GM21367 (cell line): ENCODE results near the gene SALL3.

Experiments used
- ATAC-seq: cut with Tn5 transposase; IDR thresholded peaks from one replicate; pipeline ENCODE4 v1.9.1; 2021; ENCODE audit not compliant: unreplicated experiment

SALL3 gene

GRCh38 chr18:79005653-79006052 lies 26.0 kb downstream of the SALL3 start:
- ATAC-seq: no peak

GRCh38 chr18:79006106-79006795 lies 26.6 kb downstream of the SALL3 start:
- ATAC-seq: no peak

GRCh38 chr18:79007440-79007839 lies 27.8 kb downstream of the SALL3 start:
- no peak for ATAC-seq

DNA sequence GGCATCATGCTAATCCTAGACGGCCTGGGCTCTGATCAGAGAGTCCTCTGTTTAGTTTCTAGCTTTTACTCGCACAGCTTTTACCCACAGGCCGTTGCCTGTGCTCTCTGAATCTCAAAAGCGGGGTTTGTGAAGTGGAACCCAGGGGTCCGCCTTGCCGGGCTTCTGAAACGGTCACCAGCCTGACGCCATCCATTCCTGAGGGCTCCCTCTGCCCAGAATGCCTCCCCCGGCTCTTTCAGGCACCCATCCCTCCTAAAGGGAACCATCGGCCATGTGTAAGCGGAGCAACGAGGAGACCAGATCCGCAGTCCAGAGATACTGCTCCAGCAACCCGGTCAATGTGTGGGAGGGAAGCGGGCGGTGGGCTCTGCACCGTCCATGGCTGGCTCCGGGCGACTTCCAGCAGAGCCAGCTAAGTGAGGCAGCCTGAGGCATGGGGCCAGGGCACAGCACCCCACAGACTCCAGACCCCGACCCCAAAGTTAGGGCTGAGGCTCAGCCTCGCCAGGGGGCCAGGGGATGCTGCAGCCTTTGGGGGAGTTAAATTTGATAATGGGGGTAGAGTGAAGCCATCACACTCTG lies 28.8 kb downstream of the SALL3 start:
- ATAC-seq: no peak

DNA sequence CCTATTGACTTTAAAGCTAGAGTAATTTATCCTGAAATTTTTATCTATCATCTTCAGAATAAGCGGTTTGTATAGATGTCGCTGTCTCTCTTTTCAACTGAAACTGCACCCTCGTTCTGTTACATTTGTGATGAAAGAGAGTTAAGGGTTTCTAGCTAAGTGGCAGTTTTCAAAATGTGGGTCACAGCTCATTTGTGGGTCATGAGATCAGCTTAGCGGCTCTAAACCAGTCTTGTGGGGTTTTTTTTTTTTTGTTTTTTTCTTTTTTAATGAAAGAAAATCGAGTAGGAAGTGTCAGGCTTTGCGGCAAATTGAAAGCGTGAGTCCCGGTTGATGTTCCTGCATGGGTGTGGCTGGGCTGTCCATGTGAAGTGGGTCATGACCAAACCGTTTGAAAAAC lies 31.2 kb downstream of the SALL3 start:
- no peak for ATAC-seq

GRCh38 chr18:79011300-79011870 lies 31.8 kb downstream of the SALL3 start:
- no peak for ATAC-seq

GRCh38 chr18:79013869-79014268 lies 34.3 kb downstream of the SALL3 start:
- no peak for ATAC-seq

DNA sequence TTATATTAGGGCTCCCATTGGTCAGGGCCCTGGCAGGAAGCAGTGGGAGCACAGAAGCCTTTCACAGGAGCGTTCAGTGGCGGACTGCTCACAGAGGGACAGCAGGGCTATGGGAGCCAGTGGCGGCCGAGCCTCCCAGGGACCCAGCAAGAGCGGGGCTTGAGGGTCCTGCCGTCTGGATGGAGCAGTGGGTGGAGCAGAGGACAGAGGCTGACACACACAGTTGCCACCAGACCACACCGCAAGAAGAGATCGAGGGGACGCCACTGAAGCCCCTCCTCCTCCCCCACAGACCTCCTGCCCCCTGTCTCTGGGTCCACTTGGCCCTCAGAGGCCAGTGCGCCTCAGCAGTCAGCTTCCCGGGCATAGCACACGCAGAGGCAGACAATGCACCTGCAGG lies 39.3 kb downstream of the SALL3 start:
- ATAC-seq: no peak

GRCh38 chr18:79019881-79020280 lies 40.3 kb downstream of the SALL3 start:
- no peak for ATAC-seq

- ATAC-seq: no peak
These were observed 43.0 kb downstream of the SALL3 start for GRCh38 chr18:79022603-79023002.

- no peak for ATAC-seq
These were observed 46.9 kb downstream of the SALL3 start for GRCh38 chr18:79026491-79026890.

GRCh38 chr18:79030680-79031079 lies 51.1 kb downstream of the SALL3 start:
- no peak for ATAC-seq

GRCh38 chr18:79042276-79042675 lies 62.7 kb downstream of the SALL3 start:
- no peak for ATAC-seq

DNA sequence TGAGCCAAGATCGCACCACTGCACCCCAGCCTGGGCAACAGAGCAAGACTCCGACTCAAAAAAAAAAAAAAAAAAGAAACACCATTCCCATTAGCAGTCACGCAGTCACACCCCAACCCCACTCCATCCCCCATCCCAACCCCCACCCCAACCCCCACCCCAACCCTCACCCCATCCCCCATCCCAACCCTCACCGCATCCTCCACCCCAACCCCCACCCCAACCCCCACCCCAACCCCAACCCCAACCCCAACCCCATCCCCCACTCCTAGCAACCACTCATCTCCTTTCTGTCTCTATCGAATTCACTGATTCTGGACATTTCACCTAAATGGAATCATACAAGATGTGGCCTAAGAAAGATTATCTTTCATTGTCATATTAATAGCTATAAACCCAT lies 63.7 kb downstream of the SALL3 start:
- ATAC-seq: no peak

GRCh38 chr18:79046522-79046921 lies 66.9 kb downstream of the SALL3 start:
- ATAC-seq: no peak

DNA sequence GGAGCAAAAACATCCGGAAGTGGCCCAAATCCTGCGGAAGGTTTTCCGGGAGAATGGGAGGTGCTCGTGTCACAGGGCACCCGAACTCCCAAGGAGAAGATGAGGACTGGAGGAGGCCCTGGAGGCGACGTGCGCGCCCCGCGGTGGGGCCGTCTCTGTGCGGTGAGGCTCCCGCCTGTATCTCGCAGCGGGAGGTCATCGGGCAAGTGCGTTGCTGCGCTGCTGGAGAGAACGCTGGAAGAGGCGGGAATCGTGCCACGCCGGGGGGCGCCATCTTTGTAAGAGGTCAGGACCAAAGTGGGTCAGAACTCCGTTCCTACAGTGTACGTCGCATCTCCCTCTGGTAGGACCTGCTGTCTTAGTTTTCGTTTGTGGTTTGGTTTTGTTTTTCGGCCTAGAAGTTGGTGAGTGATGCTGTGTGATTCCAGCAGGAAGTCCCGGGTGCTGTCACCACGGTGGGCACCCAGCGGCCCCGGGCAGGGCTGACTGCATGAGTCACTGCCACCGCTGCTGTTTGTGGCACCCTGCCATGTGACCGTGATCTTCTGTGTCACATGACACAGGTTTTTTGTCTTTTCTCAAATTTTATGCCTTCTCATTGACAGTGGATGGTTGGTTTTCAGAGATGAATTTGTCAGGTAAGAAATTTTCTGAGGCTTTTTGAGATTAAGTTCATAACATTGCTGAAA lies 68.1 kb downstream of the SALL3 start:
- no peak for ATAC-seq

- ATAC-seq: no peak
These were observed 68.6 kb downstream of the SALL3 start for GRCh38 chr18:79048245-79048632.

GRCh38 chr18:79049506-79049905 lies 69.9 kb downstream of the SALL3 start:
- no peak for ATAC-seq
